Activated CD4-positive, alpha-beta T cell treated with anti-CD3 and anti-CD28 coated beads, Interleukin-10, Interleukin-2, amounts not matched to agents 100 ng/mL and 50 ng/mL, durations not matched to agents 16 hours and 8 hours (primary cell): ENCODE data around the gene RNASET2.
A peak's percentile ranks its signal among the peaks of the same experiment; 100 is the strongest.

Source experiments
- DNase-seq: peaks from one replicate; pipeline ENCODE4 v3.0.0-alpha.2; 2020

Gene RNASET2

DNA sequence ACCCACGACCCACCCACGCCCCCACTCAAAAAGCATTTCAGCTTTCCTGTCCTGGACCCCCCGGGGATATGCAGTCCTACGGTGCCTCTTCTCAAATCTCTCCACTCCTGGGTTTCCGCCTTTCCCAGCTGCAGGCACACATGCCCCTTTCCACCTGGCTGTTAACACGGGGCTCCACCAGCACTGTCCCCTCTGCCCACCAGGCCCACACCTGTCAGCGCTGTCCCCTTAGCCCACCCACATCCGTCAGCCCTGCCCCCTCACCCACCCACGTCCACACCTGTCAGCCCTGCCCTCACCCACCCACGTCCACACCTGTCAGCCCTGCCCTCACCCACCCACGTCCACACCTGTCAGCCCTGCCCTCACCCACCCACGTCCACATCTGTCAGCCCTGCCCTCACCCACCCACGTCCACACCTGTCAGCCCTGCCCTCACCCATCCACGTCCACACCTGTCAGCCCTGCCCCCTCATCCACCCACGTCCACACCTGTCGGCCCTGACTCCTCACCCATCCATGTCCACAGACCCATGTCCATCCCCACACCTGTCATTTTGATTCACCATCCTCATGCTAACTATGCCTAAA, 11.6 kb downstream of the RNASET2 start:
- no peak for DNase-seq

DNA sequence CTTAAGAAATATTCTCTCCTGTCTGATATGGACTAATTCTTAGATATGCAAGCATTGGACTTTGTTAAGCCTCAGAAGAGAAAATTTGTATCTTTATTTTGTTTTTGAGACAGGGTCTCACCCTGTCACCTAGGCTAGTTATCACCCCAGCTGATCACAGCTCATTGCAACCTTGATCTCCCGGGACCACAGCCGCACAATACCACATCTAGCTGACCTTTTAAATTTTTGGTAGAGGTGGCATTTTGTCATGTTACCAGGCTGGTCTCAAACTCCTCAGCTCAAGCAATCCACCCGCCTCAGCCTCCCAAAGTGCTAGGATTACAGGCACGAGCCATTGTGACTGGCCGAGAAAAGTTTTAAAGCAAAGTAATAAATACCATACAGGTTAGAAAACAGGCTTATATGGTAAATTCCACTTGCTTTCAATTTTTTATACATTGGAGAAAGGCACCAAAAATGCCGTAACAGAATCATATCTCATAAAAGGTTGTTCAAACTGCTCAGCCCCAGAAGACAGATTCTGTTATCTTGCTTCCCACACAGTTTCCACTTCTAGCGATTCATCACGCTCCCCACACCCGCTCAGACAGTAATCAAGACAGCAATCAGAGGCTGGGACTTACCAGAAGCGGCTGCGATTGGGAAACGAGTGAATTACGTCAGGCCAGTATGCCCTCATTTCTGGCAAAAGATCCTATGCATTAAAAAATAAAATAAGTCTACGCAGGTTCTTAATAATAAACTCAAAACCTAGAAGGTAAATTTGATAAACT, 13.8 kb downstream of the RNASET2 start:
- peak; percentile 82 for DNase-seq

DNA sequence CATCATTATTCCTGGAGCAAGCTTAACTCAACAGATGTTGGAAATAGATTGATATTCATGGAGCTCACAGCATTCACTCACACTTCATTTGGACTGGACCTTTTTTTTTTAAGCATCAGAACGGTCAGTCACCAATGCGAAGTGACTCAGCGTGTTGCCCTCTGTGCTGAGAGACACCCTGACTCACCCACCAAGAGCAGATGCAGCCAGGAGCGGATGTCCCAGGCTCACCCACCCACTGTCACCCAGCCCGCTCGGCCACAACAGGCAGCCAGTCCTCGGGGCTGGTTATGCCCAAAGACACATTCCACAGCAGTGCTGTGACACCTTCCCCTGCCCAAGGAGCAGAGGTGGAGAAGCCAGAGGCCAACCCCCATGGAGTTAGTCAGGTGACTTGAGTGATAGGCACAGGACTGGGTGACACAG, 15.7 kb downstream of the RNASET2 start:
- no peak for DNase-seq

DNA sequence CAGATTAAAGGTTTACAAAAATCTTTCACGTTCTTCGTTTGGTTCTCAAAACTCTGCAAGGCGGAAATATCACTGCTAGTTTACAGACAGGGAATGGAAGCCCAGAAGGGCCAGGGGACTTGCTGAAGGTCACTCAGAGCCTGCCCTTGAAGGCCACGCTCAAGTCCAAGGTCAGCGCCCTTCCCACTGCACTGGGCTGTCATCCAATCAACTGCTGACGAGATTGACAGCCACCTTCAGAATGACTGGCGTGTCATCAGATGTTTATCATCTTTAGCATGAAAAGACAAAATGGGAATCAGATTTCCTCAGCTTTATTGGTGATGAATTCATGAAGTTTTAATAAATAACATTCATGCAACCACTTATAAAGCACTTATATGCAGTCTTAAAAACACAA, 16.5 kb downstream of the RNASET2 start:
- no peak for DNase-seq

DNA sequence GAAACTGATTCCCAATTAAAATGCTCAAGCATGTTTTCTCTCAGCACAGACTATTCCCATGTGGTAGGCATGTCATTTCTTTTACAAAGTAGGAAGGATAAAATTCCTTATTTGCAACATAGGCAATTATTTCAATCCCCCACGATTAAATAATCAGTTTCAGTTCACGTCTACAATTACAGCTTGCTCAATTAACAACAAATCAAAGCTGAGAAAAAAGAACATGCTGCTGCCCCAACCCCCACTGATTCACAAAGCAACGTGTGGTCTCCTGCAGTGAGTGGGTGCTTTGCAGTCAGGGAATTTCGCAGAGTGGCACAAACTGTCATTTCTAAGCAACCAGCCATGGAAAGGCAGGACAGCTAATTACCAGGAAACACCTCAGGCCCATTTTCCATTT, 17.0 kb downstream of the RNASET2 start:
- DNase-seq, result no peak

DNA sequence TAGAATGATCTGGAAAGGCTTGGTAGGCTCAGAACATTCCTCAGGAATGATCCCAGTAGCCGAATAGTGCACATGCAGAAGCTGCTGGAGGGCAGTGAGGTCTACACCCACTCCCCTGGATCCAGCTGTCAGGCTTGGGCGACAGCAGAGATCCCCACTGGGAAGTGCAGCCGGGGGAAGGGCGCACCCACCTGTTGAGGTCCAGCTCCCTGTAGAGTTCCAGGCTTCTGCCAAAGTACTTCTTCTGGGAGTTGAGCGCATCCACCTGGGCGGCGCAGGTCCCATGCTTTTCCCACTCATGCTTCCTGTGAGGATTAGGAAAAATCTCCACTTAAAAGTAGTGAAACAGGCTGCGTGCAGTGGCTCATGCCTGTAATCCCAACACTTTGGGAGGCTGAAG, 17.6 kb downstream of the RNASET2 start:
- DNase-seq, result no peak

DNA sequence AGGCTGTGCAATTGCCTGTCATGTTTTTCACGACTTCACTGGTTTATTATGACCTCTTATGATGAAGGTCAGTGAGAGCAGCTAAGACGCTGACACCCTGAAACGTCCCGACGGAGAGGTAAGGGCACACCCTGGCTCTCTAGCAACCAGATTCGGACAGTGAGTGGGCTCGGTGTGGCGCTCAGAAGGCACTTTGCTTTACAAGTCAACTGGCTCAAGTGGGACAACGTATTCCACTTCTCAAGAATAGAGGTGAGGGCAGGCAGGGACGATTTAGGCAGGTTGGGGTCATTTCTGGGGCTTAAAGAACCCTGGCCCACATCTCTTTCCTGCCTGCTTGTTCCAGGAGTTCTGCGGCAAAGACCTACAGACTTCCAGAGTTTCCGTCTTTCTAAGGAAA, 18.2 kb downstream of the RNASET2 start:
- DNase-seq, result no peak

DNA sequence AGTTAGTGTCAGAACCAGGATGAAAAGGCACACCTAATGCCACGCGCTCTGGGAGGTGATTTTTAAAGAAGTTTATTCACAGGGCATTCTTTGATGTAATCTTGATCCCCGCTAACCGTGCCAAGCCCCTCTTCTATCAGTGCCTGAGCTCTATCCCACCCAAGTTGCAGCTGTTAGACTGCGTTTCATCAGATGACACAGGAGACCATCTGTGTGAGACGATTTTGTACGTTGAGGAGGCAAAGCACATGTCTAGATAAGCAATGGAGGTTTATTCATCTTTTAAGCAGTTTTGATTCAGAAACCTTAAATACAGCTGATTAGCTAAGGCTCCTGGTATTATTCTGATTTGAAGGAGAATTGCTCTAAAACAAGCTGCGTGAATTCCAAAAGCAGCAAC, 18.6 kb downstream of the RNASET2 start:
- DNase-seq, result no peak

DNA sequence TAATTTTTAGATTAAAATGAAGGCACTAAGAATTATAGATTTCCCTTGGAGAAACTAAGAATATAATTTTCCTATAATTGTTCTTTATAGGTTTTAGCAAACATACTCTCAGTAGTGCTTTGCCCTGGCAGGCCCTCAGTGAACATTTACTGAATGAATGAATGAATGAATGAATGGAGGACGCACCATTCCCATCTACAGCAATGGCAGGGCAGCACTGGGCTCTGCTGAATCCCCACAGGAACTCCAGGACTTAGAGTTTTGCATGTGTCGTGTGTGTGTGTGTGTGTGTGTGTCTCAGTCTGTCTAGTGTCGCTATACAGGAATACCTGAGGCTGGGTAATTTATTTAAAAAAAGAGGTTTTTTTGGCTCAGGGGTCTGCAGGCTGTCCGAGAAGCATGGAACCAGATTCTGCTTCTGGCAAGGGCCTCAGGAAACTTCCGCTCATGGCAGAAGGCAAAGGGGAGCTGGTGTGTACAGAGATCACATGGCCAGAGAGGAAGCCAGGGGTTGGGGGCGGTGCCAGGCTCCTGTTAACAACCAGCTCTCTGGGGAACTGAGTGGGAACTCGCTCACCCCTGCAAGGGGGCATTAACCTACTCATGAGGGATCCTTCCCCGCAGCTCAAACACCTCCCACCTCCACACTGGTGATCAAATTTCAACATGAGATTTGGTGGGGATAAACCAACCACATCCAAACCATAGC, 20.1 kb downstream of the RNASET2 start:
- DNase-seq, result no peak

DNA sequence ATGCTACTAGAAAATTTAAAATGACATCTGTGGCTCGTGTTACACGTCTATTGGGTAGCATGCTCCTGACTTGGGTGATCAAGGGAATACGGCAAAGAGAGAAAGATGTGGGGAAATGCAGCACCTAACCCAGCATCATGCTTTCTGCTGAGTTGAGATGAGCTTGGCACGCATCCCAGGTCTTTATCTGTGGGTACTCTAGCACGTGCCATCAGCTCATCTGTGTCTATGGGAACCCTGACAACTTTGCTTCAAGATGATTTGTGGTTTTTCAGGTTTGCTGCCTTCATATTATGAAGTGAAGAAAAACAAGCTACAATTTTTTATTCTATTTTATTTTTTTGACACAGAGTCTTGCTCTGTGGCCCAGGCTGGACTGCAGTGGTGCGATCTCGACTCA, 21.0 kb downstream of the RNASET2 start:
- no peak for DNase-seq

DNA sequence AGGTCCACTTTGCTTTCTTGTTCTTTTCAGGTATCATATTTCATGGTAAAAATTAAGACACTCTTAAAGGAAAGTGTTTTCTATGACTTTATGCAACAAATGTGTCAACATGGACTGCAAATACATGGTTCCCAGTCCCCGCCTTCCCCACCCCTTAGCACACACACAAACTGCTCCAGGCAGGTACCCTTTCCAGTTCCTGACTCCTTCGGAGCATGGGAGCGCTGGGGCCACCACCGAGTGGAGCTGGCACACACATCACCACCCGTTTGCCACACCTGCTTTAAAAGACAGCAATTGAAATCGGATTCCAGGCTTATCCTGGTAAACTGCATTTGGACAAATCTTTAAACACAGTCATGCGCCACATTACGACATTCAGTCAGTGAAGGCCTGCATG, 22.2 kb downstream of the RNASET2 start:
- no peak for DNase-seq

DNA sequence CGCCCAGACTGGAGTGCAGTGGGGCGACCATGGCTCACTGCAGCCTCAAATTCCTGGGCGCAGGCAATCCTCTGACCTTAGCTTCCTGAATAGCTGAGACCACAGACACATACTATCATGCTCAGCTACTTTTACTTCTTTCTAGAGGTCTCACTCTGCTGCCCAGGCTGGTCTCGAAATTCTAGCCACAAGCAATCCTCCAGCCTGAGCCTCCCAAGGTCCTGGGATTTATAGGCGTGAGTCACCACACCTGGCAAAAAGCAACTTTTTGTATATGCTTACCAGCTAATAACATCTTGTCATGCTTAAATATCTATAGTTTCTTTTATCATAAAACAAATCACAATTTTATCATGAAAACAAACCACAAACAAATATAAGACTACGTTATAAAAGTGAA, 23.0 kb downstream of the RNASET2 start:
- no peak for DNase-seq

DNA sequence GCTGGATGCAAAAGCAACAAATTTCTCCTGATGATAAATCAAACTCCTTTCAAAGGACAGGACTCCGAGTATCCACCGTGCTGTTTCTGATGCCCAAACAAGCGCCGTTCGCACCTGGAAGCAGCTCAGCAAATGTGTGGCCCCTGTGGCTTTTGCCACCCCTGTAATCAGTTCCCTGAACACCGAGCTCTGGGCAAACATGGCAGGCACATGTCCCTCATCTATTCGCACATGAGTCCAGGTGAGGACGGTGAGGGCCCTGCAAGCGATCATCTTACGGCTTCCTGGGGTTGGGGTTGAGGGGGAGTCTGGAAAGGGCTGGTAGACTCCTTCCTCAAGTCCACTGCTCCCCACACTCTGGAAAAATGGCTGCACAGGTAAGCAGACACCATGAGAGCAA, 23.7 kb downstream of the RNASET2 start:
- DNase-seq, result no peak

DNA sequence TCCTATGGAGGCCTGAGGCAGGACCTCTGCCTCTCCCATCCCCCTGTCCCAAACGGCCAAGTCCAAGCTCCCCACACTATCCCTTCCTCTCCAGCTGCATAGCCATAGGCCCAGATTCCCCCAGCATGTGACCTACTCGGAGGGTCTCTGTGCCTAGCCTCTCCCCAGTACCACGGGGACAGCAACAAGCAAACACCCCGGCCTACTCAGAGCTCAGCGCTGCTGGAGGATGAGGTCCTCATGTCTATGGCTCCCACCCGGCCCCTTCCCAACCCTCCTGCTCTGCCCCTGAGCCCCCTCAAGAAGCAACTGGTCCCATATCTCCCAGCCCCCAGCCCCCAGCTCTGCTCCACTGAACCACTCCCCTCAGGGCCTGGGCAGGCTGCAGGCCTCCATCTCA, 24.2 kb downstream of the RNASET2 start:
- DNase-seq, result no peak

DNA sequence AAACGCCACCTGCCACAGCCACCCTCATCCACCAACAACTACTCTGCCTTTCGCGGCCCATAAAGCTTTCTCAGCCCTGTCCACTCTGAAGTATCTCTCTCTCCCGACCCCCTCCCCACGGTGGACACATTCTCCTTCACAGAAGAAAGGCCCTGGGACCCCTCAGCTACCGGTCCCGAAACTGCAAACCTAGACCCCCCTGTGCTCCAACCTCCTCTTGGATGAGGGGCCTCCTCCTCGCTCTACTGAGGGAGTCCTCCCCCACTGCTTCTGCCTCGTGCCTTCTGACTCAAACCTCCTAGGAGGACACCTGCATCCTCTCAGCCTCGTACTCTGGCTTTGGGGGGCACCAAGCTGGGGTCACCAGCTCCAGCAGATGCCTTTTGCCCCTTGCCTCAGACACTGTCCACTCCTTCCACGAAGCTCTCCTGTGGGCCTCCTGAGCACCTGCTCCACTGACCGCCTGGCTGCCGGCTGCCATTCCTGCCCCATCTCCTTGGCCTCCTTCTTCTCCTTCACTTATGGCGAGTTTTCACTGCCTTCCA, 24.9 kb downstream of the RNASET2 start:
- no peak for DNase-seq

DNA sequence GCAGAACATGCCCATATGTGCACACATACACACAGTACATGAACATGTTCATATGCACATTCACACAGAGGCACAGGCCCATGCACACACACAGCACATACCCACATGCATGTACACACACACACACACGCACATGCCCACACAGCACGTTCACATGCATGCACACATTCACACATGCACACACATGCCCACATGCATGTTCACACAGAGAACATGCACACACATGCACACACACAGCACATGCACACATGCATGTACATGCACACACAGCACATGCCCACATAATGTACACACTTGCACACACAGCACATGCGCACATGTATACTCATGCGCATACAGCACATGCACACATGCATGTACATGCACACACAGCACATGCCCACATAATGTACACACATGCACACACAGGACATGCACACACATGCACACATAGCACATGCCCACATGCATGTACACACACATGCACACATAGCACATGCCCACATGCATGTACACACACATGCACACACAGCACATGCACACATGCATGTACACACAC, 25.9 kb downstream of the RNASET2 start:
- no peak for DNase-seq

DNA sequence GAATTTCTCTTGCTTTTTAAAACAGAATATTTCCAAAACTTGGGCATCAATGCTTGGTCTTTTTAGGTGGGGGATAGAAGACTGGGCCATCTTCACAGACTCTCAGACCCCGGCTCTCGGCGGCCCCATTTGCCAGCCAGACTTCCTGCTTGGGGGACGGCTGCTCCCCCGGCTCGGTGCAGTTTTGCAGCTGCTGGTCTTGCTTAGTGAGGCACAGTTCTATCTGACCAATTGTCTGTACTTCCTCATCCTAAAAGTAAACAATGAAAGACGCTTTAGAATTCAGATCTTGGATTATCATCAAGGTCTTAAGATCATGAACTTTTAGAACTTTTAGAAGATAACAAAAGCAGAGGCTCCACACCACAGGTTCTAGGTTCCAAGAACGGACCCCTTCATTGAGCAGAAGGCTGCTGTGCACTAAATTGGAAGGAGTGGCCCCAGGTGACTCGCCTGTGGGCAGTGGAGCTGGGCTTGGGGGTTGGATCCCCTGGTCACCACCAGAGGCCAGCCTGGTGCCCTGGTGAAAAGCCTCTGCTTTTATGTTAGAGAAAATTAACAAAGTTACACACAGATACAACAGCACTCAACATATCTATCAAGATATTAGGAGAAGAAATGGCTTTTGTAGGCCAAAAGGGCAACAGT, 26.7 kb downstream of the RNASET2 start:
- DNase-seq, result no peak

DNA sequence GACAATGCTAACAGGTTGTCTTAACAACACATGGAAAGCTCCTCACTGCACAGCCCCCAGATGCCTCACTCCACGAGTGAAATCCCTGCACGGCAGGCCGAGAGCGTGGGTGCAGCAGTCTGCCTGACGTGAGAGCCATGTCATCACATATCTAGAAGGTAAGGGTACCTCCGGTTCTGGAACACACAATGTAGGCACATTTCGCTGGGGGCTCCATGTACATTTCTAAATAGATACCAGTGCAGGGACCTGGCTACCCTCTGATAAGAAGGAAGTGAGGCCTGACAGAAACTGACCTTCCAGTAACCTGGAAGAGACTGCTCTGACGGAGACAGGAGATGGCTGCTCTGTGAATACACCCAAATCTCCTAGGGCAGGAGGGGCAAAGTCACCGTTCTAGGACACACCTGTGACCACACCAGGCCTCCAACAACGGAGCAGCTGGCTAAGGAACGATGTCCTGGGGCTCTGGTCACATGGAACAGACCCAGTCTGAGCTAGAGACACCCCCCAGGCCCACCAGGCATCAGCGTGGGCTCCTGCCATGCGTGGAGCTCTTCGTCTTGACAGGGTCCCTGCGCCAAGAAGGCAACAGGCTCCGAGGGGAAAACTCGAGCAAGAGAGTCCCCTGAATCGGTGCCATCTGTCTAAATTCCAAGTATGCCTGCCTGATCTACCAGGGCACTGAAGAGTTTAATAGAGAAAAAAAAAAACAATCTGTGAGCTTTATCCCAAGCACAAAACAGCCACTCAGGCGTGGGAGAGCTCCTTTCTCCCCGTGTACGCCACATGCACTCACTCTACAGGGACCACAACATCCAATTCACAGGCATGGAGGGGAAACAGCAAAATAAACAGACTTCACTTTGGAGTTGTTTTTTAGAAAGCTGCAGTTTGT, 27.5 kb downstream of the RNASET2 start:
- DNase-seq, result no peak

DNA sequence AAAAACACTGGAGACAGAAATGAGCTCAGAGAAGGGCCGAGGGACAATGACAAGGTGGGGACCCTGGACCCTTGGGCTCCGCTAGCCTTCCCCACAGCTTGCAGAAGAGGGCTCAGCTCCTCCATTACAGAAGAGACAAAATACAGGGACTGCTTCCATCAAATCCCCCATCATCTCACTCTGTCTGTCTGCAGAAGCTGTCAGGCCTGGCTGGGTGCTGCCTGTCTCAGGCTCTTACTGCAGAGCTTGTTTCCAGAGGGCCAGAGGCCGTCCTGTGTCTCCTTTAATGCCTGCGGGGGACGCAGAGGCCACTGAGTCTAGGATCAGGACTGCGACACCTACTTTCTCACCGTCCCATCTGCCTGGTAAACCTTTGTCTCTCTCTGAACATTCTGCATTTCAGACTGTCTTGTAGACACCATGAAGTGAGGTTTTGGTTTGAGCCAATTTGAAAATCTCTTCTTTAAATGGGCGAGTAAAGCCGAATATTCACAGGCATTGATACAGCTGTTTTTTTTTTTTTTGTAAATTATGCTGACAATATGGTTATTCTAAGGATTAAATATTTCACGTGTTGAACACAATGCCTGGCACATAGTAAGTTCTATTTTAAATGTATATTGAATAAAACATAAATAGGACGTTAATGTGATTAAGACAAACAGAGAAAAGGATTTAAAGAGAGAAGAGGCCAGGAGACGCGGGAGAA, 28.3 kb downstream of the RNASET2 start:
- DNase-seq, result no peak

DNA sequence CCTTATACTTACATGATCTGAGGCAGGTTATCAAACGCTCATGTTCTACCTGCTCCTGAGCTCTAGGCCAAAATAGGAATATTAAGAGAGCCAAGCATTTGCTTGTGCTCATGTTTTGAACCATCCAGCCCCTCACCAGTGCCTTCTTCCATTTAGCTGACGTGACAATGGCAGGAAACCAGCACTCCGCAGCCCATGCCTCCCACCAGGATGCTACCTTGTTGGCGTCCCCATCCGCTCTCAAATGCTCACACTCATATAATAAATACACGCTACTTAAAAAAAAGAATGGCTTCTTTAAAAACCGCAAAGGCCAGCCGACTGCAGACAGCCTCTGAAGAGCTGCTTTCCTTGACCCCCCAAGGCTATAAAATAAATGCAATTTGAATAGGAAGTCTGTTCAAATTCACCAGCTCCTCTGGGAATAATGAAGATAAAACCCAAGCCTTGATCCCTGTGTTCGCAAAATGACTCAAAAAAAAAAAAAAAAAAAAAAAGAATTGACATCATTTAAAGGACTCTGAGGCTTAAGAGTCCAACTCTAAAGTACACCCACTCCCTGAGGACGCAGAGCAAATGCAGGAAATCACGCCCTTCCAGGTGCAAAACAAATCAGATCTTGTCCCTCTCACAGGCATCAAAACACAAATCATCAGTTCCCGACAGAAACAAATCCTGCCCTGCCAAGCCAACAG, 29.0 kb downstream of the RNASET2 start:
- no peak for DNase-seq

DNA sequence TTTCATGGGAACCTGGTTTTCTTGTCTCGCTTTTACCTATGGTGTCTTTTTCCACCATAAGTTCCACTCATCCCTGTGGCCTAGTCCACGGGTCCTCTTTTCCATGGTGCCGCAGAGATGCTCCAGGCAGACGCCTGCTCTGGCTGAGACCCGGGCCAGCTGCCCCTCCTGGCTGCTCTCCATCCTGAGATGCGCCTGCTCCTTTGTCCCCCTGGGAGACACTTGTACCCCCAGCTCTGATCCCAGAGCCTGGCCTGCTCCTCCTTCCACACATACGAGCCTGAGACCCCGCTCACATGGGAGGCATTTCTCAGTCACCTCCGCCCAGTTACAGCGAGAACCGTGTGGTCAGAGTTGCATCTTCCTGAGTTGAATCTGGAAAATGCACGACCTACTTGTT, 29.6 kb downstream of the RNASET2 start:
- DNase-seq, result no peak
